Right lobe of liver (tissue), 4 donors: Measurements from ENCODE around the gene EPB41L4A.

Source experiments
- POLR2A ChIP-seq: fragments of 450-650 bp; IDR thresholded peaks from one replicate; pipeline ENCODE4 v1.6.1; 2017; ENCODE audit warnings: antibody characterized with exemption, mild to moderate bottlenecking
- TF ChIP-seq, protein P1 (sequence below), 4 donors: fragments of 200-600 bp in 3 of 4; fragments of 450-650 bp in 1 of 4; IDR thresholded peaks; one replicate each; pipeline versions ENCODE4 v1.5.1 to v1.8.0; 2016 to 2022; ENCODE audit warnings: antibody characterized with exemption in 4 of 4, mild to moderate bottlenecking in 2 of 4
- donor health status: DM: no; HTN: no; CAD: no.
- donor health status: DM: no; HTN: no; CAD: no.
- donor health status: DM: no; HTN: yes; CAD: no.

DNA sequence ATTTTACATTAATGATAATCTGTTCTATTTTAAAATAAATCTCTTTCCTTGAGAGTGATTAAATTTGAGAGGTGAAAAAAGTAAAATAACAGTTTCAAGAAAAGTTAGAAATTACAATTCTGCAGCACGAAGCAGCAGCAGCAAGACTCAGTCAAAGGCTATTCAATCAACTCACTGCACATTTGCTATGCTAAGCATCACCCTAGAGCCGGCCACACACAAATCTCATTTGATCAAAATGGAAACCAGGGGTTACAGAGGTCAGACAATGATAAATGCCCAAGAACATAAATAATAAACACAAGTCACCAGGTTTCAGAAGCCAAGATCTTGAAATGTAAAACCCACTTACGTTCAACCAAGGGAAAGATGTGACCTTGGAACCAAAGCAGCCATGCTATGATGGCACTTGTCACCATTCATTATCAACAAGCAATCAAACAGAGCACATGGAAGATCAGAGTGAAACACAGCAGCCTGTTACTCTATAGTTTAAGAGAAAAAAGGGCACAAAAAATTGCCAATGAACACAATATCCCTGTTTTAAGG, 136.0 kb downstream of the EPB41L4A start:
- TF ChIP-seq, protein P1, sequence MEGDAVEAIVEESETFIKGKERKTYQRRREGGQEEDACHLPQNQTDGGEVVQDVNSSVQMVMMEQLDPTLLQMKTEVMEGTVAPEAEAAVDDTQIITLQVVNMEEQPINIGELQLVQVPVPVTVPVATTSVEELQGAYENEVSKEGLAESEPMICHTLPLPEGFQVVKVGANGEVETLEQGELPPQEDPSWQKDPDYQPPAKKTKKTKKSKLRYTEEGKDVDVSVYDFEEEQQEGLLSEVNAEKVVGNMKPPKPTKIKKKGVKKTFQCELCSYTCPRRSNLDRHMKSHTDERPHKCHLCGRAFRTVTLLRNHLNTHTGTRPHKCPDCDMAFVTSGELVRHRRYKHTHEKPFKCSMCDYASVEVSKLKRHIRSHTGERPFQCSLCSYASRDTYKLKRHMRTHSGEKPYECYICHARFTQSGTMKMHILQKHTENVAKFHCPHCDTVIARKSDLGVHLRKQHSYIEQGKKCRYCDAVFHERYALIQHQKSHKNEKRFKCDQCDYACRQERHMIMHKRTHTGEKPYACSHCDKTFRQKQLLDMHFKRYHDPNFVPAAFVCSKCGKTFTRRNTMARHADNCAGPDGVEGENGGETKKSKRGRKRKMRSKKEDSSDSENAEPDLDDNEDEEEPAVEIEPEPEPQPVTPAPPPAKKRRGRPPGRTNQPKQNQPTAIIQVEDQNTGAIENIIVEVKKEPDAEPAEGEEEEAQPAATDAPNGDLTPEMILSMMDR (IDR thresholded peaks at IDR 0.05), result no peak
- no peak for TF ChIP-seq POLR2A
